ENCODE measurements around the gene KIAA1210. TPM values are rescaled to one million over a fixed set of nuclear protein-coding genes. Genes with fewer than 3 reads are reported as not detected.
"Not testable (repeated sequence)": the region's sequence is repeated elsewhere in the genome, so short reads cannot be mapped to it uniquely, and the experiment has no call there.

Gene KIAA1210
- total RNA-seq, 1 donor from 2014 or later, result not detected

DNA sequence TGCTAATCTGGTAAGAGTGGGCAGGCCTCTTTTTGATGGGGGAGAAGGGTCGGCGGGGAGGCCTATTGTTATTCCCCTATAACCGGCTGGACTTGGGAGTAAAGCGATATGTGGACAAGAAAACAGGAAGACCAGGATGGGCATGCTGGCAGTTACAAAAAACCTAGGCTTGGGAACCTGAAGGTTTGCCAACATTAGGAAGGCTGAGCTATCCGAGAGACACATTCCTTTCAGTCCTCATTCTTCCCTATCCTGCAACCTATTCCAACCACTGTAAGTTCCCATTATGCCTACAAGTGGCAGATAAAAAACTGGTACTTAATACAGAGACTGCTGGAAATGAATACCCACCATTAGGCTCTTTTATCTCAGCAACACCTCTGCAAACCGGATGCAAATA, 87.2 kb downstream of the KIAA1210 start:
- DNase-seq (ENCODE audit: low spot score), result no peak

DNA sequence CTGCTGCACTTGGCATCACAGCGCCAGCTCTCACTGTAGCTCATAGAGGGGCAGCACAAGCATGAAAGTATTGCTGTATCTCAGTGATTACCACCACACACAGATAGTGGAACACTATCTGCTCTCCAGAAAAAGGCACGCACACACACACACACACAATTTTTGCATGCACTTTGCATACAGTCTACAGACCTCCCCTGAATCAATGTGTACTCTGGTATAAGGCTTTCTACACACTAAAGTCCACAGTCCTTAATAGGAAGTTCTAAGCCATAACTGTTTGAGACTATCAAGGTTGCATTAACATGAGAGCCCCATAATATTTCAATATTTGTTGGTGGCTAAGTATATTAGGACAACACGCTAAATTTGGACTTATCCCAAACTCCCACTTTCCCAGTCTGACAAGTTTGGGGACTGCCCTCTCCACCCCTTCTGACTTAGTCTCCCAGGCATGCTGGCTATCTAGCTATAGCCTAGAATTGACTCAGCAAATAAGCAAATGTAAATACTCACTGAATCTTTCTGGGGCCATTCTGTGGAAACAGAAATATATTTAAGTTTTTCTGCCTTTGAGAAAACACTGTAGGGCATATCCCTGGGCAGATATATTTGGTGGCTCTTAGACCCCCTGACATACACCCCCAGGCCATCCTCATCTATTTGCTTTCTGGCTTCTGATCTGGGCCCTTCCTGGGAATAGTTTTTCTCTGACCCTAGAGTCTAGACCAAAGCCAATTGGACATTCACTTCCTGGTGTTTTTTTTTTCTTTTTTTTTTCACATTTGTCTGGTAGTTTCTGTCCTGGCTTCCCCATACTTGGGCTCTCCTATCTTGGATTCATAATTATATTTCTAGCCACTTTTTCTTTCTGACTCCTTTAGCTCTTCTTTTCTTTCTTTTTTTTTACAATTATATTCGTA, 91.2 kb downstream of the KIAA1210 start:
- DNase-seq (ENCODE audit: low spot score), result no peak

DNA sequence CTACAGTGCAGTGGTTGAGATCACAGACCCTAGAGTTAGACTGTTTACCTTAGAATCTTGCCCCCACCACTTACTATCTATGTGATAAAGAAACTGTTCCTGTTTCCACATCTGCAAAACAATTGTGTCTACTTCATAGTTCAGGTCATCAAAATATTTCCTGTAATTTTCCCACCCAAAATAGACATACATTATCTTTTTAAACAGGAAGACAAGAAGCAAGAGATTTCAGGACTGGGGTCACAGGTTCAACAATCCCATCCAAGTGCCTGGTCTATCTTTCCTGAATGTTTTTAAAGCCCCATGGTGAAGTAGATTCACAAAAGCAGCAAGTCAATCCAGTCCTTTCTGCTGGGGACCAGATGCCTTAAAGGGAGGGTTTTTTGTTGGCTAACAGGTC, 96.6 kb downstream of the KIAA1210 start:
- DNase-seq (ENCODE audit: low spot score), result no peak

DNA sequence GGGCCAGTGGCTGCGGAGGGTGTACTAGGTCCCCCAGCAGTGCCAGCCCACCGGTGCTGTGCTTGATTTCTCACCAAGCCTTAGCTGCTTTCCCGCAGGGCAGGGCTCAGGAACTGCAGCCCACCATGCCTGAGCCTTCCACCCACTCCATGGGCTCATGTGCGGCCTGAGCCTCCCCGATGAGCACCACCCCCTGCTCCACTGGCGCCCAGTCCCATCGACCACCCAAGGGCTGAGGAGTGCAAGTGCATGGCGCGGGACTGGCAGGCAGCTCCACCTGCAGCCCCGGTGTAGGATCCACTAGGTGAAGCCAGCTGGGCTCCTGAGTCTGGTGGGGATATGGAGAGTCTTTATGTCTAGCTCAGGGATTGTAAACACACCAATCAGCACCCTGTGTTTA, 98.0 kb downstream of the KIAA1210 start:
- DNase-seq (ENCODE audit: low spot score), result not testable (repeated sequence)

DNA sequence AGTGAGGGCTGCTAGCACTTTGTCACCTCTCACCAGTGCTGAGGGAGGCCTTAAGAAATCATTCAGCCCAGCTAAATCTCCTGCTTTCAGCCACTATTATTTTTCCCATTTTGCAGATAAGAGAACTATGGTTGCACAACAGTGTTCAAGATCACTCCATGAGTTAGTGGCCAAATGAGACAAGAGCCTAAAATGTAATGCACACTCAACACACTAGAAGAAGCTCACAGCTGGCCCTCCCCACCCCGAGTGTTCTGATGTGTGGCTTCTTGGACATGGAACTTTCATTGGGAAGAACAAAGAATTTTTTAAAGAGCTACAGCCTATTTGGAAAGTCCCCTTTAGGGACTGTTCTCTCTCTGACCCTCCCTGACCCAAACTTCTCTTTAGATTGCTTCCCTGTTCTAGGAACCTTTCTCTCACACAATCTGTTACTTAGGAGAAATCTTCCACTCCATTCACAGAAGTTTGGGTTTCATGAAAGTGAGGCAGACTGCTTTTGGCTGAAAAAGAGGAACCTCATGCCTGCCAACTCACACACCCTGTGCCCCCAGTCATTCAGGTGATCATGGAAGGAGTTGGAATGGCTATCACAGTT, 98.8 kb downstream of the KIAA1210 start:
- DNase-seq (ENCODE audit: low spot score), result no peak

Other genes with a start within 250 kb of the KIAA1210 start
- gene LONRF3, start 153.2 kb downstream of the KIAA1210 start, total RNA-seq, result 4.7 TPM
- not detected for gene CT47C1, start 54.8 kb downstream of the KIAA1210 start, total RNA-seq
- 126 TPM for gene PGRMC1, start 108.5 kb upstream of the KIAA1210 start, total RNA-seq

Data from mucosa of gallbladder (tissue), 1 donor.